Neural cell (in vitro differentiated cells): ENCODE results near the gene PDK4. TPM values are rescaled to one million over a fixed set of nuclear protein-coding genes. Genes with fewer than 3 reads are reported as not detected.

Source experiments
- H2AFZ ChIP-seq: fragments of 200-600, 300-800 bp; sonication (generic), shearing (Covaris generic); 2 replicates; pipeline ENCODE4 v1.6.0; 2014; ENCODE audit warnings: low read depth, mild to moderate bottlenecking, antibody characterized with exemption, low read length, moderate library complexity
- H3F3A ChIP-seq: fragments of 200-600 bp; shearing (Covaris generic); 2 replicates; pipeline ENCODE4 v1.6.1; 2016; ENCODE audit warnings: mild to moderate bottlenecking, moderate library complexity, mixed read lengths, antibody characterized with exemption, low read length; ENCODE audit not compliant: insufficient read depth, poor library complexity, severe bottlenecking
- H3K27ac ChIP-seq: fragments of 200-600, 300-800 bp; sonication (generic), shearing (Covaris generic); 2 replicates; pipeline ENCODE4 v1.5.1; 2014; ENCODE audit warnings: mild to moderate bottlenecking, low read length, moderate library complexity
- H3K27me3 ChIP-seq: fragments of 300-800, 200-600 bp; sonication (generic), shearing (Covaris generic); 2 replicates; pipeline ENCODE4 v1.6.0; 2014; ENCODE audit warnings: mild to moderate bottlenecking, low read depth, low read length, moderate library complexity; ENCODE audit not compliant: insufficient read depth
- H3K36me3 ChIP-seq: fragments of 300-800, 200-600 bp; sonication (generic), shearing (Covaris generic); 2 replicates; pipeline ENCODE4 v1.5.1; 2014; ENCODE audit warnings: mild to moderate bottlenecking, antibody characterized with exemption, low read length, moderate library complexity; ENCODE audit not compliant: insufficient read depth
- H3K4me2 ChIP-seq: fragments of 300-800, 200-600 bp; sonication (generic), shearing (Covaris generic); 2 replicates; pipeline ENCODE4 v1.6.0; 2014; ENCODE audit warnings: mild to moderate bottlenecking, low read length
- H3K4me3 ChIP-seq: fragments of 300-800, 200-600 bp; sonication (generic), shearing (Covaris generic); 2 replicates; pipeline ENCODE4 v1.5.1; 2014; ENCODE audit warnings: mild to moderate bottlenecking, low read length, moderate library complexity
- H3K79me2 ChIP-seq: fragments of 200-600 bp; shearing (Covaris generic); replicated peaks from 2 replicates; pipeline ENCODE4 v1.6.0; 2014; ENCODE audit warnings: mild to moderate bottlenecking, low read length, moderate library complexity; ENCODE audit not compliant: insufficient read depth
- H3K9ac ChIP-seq: fragments of 300-800, 200-600 bp; sonication (generic), shearing (Covaris generic); 2 replicates; pipeline ENCODE4 v1.6.1; 2016; ENCODE audit warnings: mild to moderate bottlenecking, low read length, mixed read lengths
- H3K9me2 ChIP-seq: fragments of 200-600 bp; shearing (Covaris generic); 2 replicates; pipeline ENCODE4 v1.6.1; 2016; ENCODE audit warnings: mild to moderate bottlenecking, low read length, mixed read lengths; ENCODE audit not compliant: insufficient read depth
- H3K9me3 ChIP-seq: fragments of 200-600, 300-800 bp; sonication (generic), shearing (Covaris generic); 2 replicates; pipeline ENCODE4 v1.6.1; 2016; ENCODE audit warnings: mild to moderate bottlenecking, mixed run types, low read length, moderate library complexity, mixed read lengths
- H4K20me1 ChIP-seq: fragments of 200-600 bp; shearing (Covaris generic); 2 replicates; pipeline ENCODE4 v1.6.1; 2016; ENCODE audit warnings: mild to moderate bottlenecking, mixed run types; ENCODE audit not compliant: insufficient read depth
- CTCF ChIP-seq: fragments of 450-650 bp; IDR thresholded peaks from 2 replicates; pipeline ENCODE4 v1.5.1; 2014; ENCODE audit warnings: antibody characterized with exemption, mild to moderate bottlenecking, moderate library complexity; ENCODE audit not compliant: poor library complexity, severe bottlenecking
- EP300 ChIP-seq: fragments of 450-650 bp; conservative IDR thresholded peaks from 2 replicates; pipeline ENCODE4 v1.6.1; 2014; ENCODE audit warnings: antibody characterized with exemption, mild to moderate bottlenecking, moderate library complexity; ENCODE audit not compliant: poor library complexity, severe bottlenecking
- EZH2 ChIP-seq: fragments of 200-600, 300-800 bp; shearing (Covaris generic), sonication (generic); IDR thresholded peaks from 2 replicates; pipeline ENCODE4 v1.6.1; 2014; ENCODE audit warnings: antibody characterized with exemption, low read length, borderline replicate concordance, mild to moderate bottlenecking; ENCODE audit not compliant: insufficient read depth, poor library complexity, severe bottlenecking
- MXI1 ChIP-seq: fragments of 450-650 bp; conservative IDR thresholded peaks from 2 replicates; pipeline ENCODE4 v1.6.1; 2014; ENCODE audit warnings: antibody characterized with exemption, mild to moderate bottlenecking; ENCODE audit not compliant: poor library complexity, severe bottlenecking
- POLR2AphosphoS5 ChIP-seq: IDR thresholded peaks from 2 replicates; pipeline ENCODE4 v1.6.1; 2012
- RAD21 ChIP-seq: fragments of 450-650 bp; conservative IDR thresholded peaks from 2 replicates; pipeline ENCODE4 v1.6.1; 2014; ENCODE audit warnings: antibody characterized with exemption, mild to moderate bottlenecking, moderate library complexity
- REST ChIP-seq: IDR thresholded peaks from 2 replicates; pipeline ENCODE4 v1.6.1; 2012; ENCODE audit warnings: borderline replicate concordance
- SMC3 ChIP-seq: fragments of 450-650 bp; conservative IDR thresholded peaks from 2 replicates; pipeline ENCODE4 v1.6.1; 2014; ENCODE audit warnings: antibody characterized with exemption, mild to moderate bottlenecking, moderate library complexity; ENCODE audit not compliant: poor library complexity
- TAF1 ChIP-seq: IDR thresholded peaks from 2 replicates; pipeline ENCODE4 v1.6.1; 2012; ENCODE audit warnings: low read depth
- polyA plus RNA-seq: library from polyadenylated mRNA; depleted of rRNA; stranded (reverse); fragments of >200 nt; gene quantifications from 2 replicates; pipeline ENCODE4 v1.2.3, GENCODE V29; 2014

The PDK4 gene
- polyA plus RNA-seq, 1 donor from 2014 or later: not detected

- Histone ChIP-seq H3K9ac (no peak overlapping the region), H3F3A (no peaks in the 10 kb centered on the region), H3K4me2 (no peak overlapping the region), H3K4me3 (no peak overlapping the region), H4K20me1 (no peaks in the 10 kb centered on the region), H3K27ac (no peak overlapping the region), H3K9me2 (no peaks in the 10 kb centered on the region), H3K79me2 (no peaks in the 10 kb centered on the region), H3K36me3 (no peaks in the 10 kb centered on the region), H2AFZ (no peak overlapping the region), H3K9me3 (no peaks in the 10 kb centered on the region), H3K27me3 (no peaks in the 10 kb centered on the region)
- TF ChIP-seq MXI1 (no peak), REST (no peak)
Measured at GRCh38 chr7:95622001-95622549, 25.8 kb upstream of the PDK4 start.

- H3K9ac ChIP-seq: no peak overlapping the region
- TF ChIP-seq MXI1 (no peak), CTCF (no peak), EP300 (no peak), SMC3 (no peak), EZH2 (no peak), REST (no peak), TAF1 (no peak), POLR2AphosphoS5 (no peak), RAD21 (no peak)
Measured at GRCh38 chr7:95621404-95621803, 25.1 kb upstream of the PDK4 start.

More at GRCh38 chr7:95621404-95621803, 25.1 kb upstream of the PDK4 start:
- Histone ChIP-seq H3F3A (no peaks in the 10 kb centered on the region), H3K4me2 (no peak overlapping the region), H4K20me1 (no peaks in the 10 kb centered on the region), H2AFZ (no peak overlapping the region), H3K27me3 (no peaks in the 10 kb centered on the region), H3K9me3 (no peaks in the 10 kb centered on the region), H3K36me3 (no peaks in the 10 kb centered on the region), H3K9me2 (no peaks in the 10 kb centered on the region), H3K27ac (no peak overlapping the region), H3K4me3 (no peak overlapping the region), H3K79me2 (no peaks in the 10 kb centered on the region)
